Upper lobe of left lung (tissue), 4 donors: ENCODE data around the gene ST6GALNAC3.

Source experiments
- CTCF ChIP-seq, 6 experiments: fragments of 450-650 bp in 4 of 6; fragments of 200-600 bp in 2 of 6; sonication (generic) in 2 of 6; IDR thresholded peaks; one replicate each; pipeline ENCODE4 v1.5.1; 2016 to 2019; ENCODE audit warnings: antibody characterized with exemption in 6 of 6
- POLR2A ChIP-seq, 4 donors: fragments of 450-650 bp; IDR thresholded peaks; one replicate each; pipeline ENCODE4 v1.5.1; 2016 to 2017; ENCODE audit warnings: antibody characterized with exemption in 4 of 4, mild to moderate bottlenecking in 2 of 4

DNA sequence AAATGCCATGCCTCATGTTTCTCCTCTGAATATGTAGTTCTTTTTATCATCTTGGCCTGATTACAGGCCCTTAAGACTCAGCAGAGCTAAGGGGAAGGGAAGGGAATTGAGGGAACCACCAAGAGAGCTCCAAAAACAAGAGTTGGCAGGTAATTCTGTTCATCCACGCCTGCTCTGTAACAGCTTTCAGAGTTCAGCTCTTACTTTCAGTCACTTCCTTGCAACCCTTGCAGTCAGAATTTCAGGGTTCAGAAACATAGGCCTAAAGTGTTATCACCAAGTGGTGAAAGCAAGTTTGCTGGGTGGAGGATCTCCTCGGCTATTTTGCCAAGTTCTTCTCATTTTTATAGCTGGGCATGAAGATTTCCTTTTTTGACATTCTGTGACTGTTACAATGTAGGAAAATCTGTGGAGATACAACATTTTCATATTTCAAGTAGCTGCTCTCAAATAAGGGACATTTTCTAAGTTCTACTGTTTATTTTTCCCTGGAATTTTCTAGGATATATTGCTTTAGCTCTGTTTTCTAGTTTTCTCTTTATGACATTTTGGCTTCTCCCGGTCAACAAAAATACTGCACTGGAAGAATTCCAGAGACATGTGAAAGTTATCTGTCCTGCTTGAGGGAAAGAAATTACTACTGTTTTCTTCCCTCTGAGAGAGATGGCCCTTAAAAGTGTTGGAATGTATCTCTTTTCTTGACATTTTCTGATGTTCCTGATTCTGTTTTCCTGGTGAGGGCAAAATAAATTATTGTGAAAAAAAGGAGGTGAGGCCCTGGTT, 540.9 kb downstream of the ST6GALNAC3 start:
- TF ChIP-seq CTCF (IDR thresholded peaks at IDR 0.05) (no peak), POLR2A (IDR thresholded peaks at IDR 0.05) (no peak)
